RPMI7951 (cell line): ENCODE measurements around the gene MARK1. TPM values are rescaled to one million over a fixed set of nuclear protein-coding genes. Genes with fewer than 3 reads are reported as not detected.

ENCODE experiments used
- DNase-seq: peaks from one replicate; pipeline ENCODE4 v3.0.0-alpha.2; 2012; ENCODE audit warnings: low read depth
- total RNA-seq: library from RNA; depleted of rRNA; stranded (reverse); fragments of >200 nt; shearing (Covaris generic); gene quantifications from 2 replicates; pipeline ENCODE4 v1.2.3, GENCODE V29; 2014

The MARK1 gene
- total RNA-seq, 1 experiment from 2014 or later = 3.7 TPM

GRCh38 chr1:220690140-220691052 lies 162.5 kb downstream of the MARK1 start, which contains the start of gene C1orf115:
Gene C1orf115 (plus strand): TSS chr1:220690363. CDS start chr1:220690403, 40 bp downstream.
- peak; percentile 30 for DNase-seq

GRCh38 chr1:220691053-220691684 lies 163.2 kb downstream of the MARK1 start:
- DNase-seq = no peak

GRCh38 chr1:220692436-220693228 lies 164.7 kb downstream of the MARK1 start:
- DNase-seq = no peak

GRCh38 chr1:220694866-220695382 lies 167.0 kb downstream of the MARK1 start:
- DNase-seq = no peak

GRCh38 chr1:220695426-220695825 lies 167.5 kb downstream of the MARK1 start:
- DNase-seq = no peak

GRCh38 chr1:220696226-220696862 lies 168.4 kb downstream of the MARK1 start:
- no peak for DNase-seq

- peak; percentile 82 for DNase-seq
These were observed 168.9 kb downstream of the MARK1 start for GRCh38 chr1:220696863-220697231.

- DNase-seq = no peak
These were observed 169.4 kb downstream of the MARK1 start for GRCh38 chr1:220697326-220697725.

GRCh38 chr1:220698607-220699016 lies 170.7 kb downstream of the MARK1 start:
- no peak for DNase-seq

- DNase-seq = no peak
These were observed 171.1 kb downstream of the MARK1 start for GRCh38 chr1:220699044-220699443.

GRCh38 chr1:220700556-220701179 lies 172.7 kb downstream of the MARK1 start:
- peak; percentile 46 for DNase-seq

GRCh38 chr1:220701974-220702373 lies 174.0 kb downstream of the MARK1 start:
- DNase-seq = no peak

- DNase-seq = no peak
These were observed 174.9 kb downstream of the MARK1 start for GRCh38 chr1:220702733-220703270.

- no peak for DNase-seq
These were observed 175.4 kb downstream of the MARK1 start for GRCh38 chr1:220703305-220703704.

- no peak for DNase-seq
These were observed 177.8 kb downstream of the MARK1 start for GRCh38 chr1:220705782-220706181.

- DNase-seq = no peak
These were observed 178.5 kb downstream of the MARK1 start for GRCh38 chr1:220706480-220706879.

GRCh38 chr1:220707160-220707559 lies 179.2 kb downstream of the MARK1 start:
- DNase-seq = no peak

- DNase-seq = no peak
These were observed 180.3 kb downstream of the MARK1 start for GRCh38 chr1:220708244-220708643.

GRCh38 chr1:220708936-220709801 lies 181.2 kb downstream of the MARK1 start:
- no peak for DNase-seq

GRCh38 chr1:220710333-220710732 lies 182.4 kb downstream of the MARK1 start:
- no peak for DNase-seq
